H1 (cell line): Measurements from ENCODE around the gene TRIM68. TPM values are rescaled to one million over a fixed set of nuclear protein-coding genes. Genes with fewer than 3 reads are reported as not detected.

ENCODE experiments used
- CTCF ChIA-PET: fragments of 300-600 bp; sonication (Branson Sonifier 250); formaldehyde crosslinking; loops from one replicate; lab custom pipeline; 2021; ENCODE audit not compliant: partially characterized antibody; lab: Charles Lee
- POLR2A ChIA-PET: fragments of 300-600 bp; sonication (Branson Sonifier 250); formaldehyde crosslinking; loops from one replicate; lab custom pipeline; 2021; ENCODE audit warnings: inconsistent platforms; ENCODE audit not compliant: partially characterized antibody; lab: Charles Lee
- DNase-seq, 2 experiments: peaks; one replicate each; pipeline versions ENCODE4 v3.0.0 to v3.0.0-alpha.2; 2010 to 2022; ENCODE audit warnings: low spot score in 2 of 2, low read depth in 1 of 2, mixed read lengths in 1 of 2
- FAIRE-seq: peaks from 2 replicates; lab custom pipeline; 2011; peaks lifted over from hg19 to GRCh38; lab: Jason Lieb, UNC
- H2AFZ ChIP-seq: 2 replicates; pipeline ENCODE4 v1.8.1; 2012; ENCODE audit warnings: low read length, inconsistent platforms
- H2AK5ac ChIP-seq: 2 replicates; pipeline ENCODE4 v1.6.1; 2013; ENCODE audit warnings: low read depth, low read length
- H2BK120ac ChIP-seq: replicated peaks from 2 replicates; pipeline ENCODE3; 2013; ENCODE audit warnings: low read depth, low read length, inconsistent platforms
- H2BK12ac ChIP-seq: 2 replicates; pipeline ENCODE4 v1.6.1; 2013; ENCODE audit warnings: low read depth, low read length
- H2BK15ac ChIP-seq: 2 replicates; pipeline ENCODE4 v1.6.1; 2013; ENCODE audit warnings: low read length
- H2BK20ac ChIP-seq: 2 replicates; pipeline ENCODE4 v1.6.1; 2013; ENCODE audit warnings: low read length
- H2BK5ac ChIP-seq: 2 replicates; pipeline ENCODE4 v1.6.1; 2013; ENCODE audit warnings: low read depth, low read length
- H3K14ac ChIP-seq: 2 replicates; pipeline ENCODE4 v1.6.1; 2013; ENCODE audit warnings: inconsistent platforms; ENCODE audit not compliant: insufficient read length
- H3K18ac ChIP-seq: 2 replicates; pipeline ENCODE4 v1.6.1; 2013; ENCODE audit warnings: low read length; ENCODE audit errors: extremely low read depth
- H3K23ac ChIP-seq: 2 replicates; pipeline ENCODE4 v1.6.1; 2013; ENCODE audit warnings: inconsistent platforms; ENCODE audit not compliant: insufficient read length
- H3K23me2 ChIP-seq: 2 replicates; pipeline ENCODE4 v1.6.1; 2013; ENCODE audit warnings: low read depth, low read length
- H3K27ac ChIP-seq: 2 replicates; pipeline ENCODE4 v1.6.1; 2011; ENCODE audit warnings: low read depth, low read length, inconsistent platforms
- H3K27me3 ChIP-seq, 4 experiments: replicated peaks in 1 of 4; 1 replicate in 1 of 4; 2 replicates in 3 of 4; pipeline versions ENCODE4 v1.6.1 to v1.8.1; 2011 to 2013; ENCODE audit warnings: low read length in 3 of 4, mild to moderate bottlenecking in 3 of 4, inconsistent platforms in 2 of 4, mixed read lengths in 2 of 4, moderate library complexity in 1 of 4; ENCODE audit not compliant: control insufficient read depth in 3 of 4, insufficient read depth in 3 of 4; ENCODE audit errors: extremely low read depth in 1 of 4
- H3K36me3 ChIP-seq, 4 experiments: 2 replicates each; pipeline versions ENCODE4 v1.6.1 to v1.8.1; 2011 to 2013; ENCODE audit warnings: mild to moderate bottlenecking in 4 of 4, low read length in 3 of 4, moderate library complexity in 2 of 4, control low read depth in 1 of 4, inconsistent platforms in 1 of 4; ENCODE audit not compliant: insufficient read depth in 4 of 4, control insufficient read depth in 2 of 4
- H3K4ac ChIP-seq: replicated peaks from 2 replicates; pipeline ENCODE3; 2013; ENCODE audit warnings: low read length, low read depth, mixed read lengths, inconsistent platforms; ENCODE audit not compliant: insufficient read length
- H3K4me1 ChIP-seq, 4 experiments: replicated peaks in 1 of 4; 1 replicate in 1 of 4; 2 replicates in 3 of 4; pipeline versions ENCODE4 v1.6.1 to v1.8.1; 2011 to 2013; ENCODE audit warnings: low read length in 3 of 4, inconsistent platforms in 2 of 4, mixed read lengths in 1 of 4; ENCODE audit not compliant: insufficient read depth in 4 of 4, control insufficient read depth in 3 of 4
- H3K4me2 ChIP-seq, 2 experiments: 2 replicates each; pipeline versions ENCODE4 v1.6.1 to v1.8.1; 2011 to 2013; ENCODE audit warnings: low read depth in 2 of 2, low read length in 2 of 2, control low read depth in 1 of 2, inconsistent platforms in 1 of 2, mild to moderate bottlenecking in 1 of 2; ENCODE audit not compliant: insufficient read depth in 1 of 2
- H3K4me3 ChIP-seq, 4 experiments: fragments of 200-600, 300-600 bp in 1 of 4; sonication (generic), shearing (Covaris generic), sonication (Bioruptor Twin) in 1 of 4; 2 replicates each; pipeline versions ENCODE4 v1.5.1 to v1.8.1; 2011 to 2016; ENCODE audit warnings: low read length in 4 of 4, low read depth in 3 of 4, control low read depth in 2 of 4, inconsistent platforms in 2 of 4, mild to moderate bottlenecking in 2 of 4, mixed read lengths in 1 of 4, moderate library complexity in 1 of 4; ENCODE audit not compliant: insufficient read depth in 2 of 4; ENCODE audit errors: extremely low read depth in 1 of 4
- H3K56ac ChIP-seq: replicated peaks from 2 replicates; pipeline ENCODE3; 2013; ENCODE audit warnings: low read depth, mild to moderate bottlenecking, mixed read lengths, low read length, inconsistent platforms; ENCODE audit not compliant: insufficient read length
- H3K79me1 ChIP-seq: 2 replicates; pipeline ENCODE4 v1.6.1; 2013; ENCODE audit warnings: low read depth, low read length, control low read depth
- H3K79me2 ChIP-seq, 2 experiments: 2 replicates each; pipeline versions ENCODE4 v1.6.1 to v1.8.1; 2012 to 2013; ENCODE audit warnings: low read length in 2 of 2, mild to moderate bottlenecking in 2 of 2, inconsistent platforms in 1 of 2; ENCODE audit not compliant: insufficient read depth in 2 of 2, control insufficient read depth in 1 of 2
- H3K9ac ChIP-seq, 4 experiments: replicated peaks in 1 of 4; 1 replicate in 1 of 4; 2 replicates in 3 of 4; pipeline versions ENCODE4 v1.6.1 to v1.8.1; 2011 to 2013; ENCODE audit warnings: low read depth in 3 of 4, low read length in 3 of 4, control low read depth in 2 of 4, mild to moderate bottlenecking in 2 of 4, moderate library complexity in 2 of 4, inconsistent platforms in 1 of 4; ENCODE audit errors: extremely low read depth in 1 of 4
- H3K9me3 ChIP-seq, 2 experiments: 2 replicates each; pipeline versions ENCODE4 v1.6.1 to v1.8.1; 2012 to 2013; ENCODE audit warnings: mild to moderate bottlenecking in 2 of 2, moderate library complexity in 2 of 2, control low read depth in 1 of 2, inconsistent platforms in 1 of 2, low read depth in 1 of 2, low read length in 1 of 2, mixed read lengths in 1 of 2; ENCODE audit not compliant: insufficient read depth in 2 of 2
- H4K20me1 ChIP-seq, 2 experiments: replicated peaks in 1 of 2; 2 replicates each; pipeline versions ENCODE3 to v1.8.1; 2011 to 2013; ENCODE audit warnings: inconsistent platforms in 2 of 2, low read length in 2 of 2, mild to moderate bottlenecking in 1 of 2; ENCODE audit not compliant: insufficient read depth in 2 of 2, control insufficient read depth in 1 of 2
- H4K5ac ChIP-seq: 2 replicates; pipeline ENCODE4 v1.6.1; 2013; ENCODE audit warnings: low read length, low read depth, mixed read lengths, inconsistent platforms; ENCODE audit not compliant: insufficient read length
- H4K8ac ChIP-seq: 2 replicates; pipeline ENCODE4 v1.8.0; 2013; ENCODE audit warnings: mild to moderate bottlenecking, moderate library complexity, low read length, inconsistent platforms; ENCODE audit not compliant: insufficient read depth; ENCODE audit errors: extremely low read depth
- H4K91ac ChIP-seq: replicated peaks from 2 replicates; pipeline ENCODE3; 2013; ENCODE audit warnings: low read length, mixed read lengths, inconsistent platforms; ENCODE audit not compliant: insufficient read length
- E2F6 ChIP-seq: IDR thresholded peaks from 2 replicates; pipeline ENCODE4 v1.6.1; 2012; ENCODE audit warnings: inconsistent platforms
- KDM1A ChIP-seq: fragments of 200-600, 300-600 bp; sonication (generic); IDR thresholded peaks from 2 replicates; pipeline ENCODE4 v1.7.1; 2016; ENCODE audit warnings: mild to moderate bottlenecking, low read length, borderline replicate concordance
- MAFK ChIP-seq: IDR thresholded peaks from 2 replicates; pipeline ENCODE4 v1.6.1; 2012; ENCODE audit warnings: low read depth, mild to moderate bottlenecking, improper control_type of control experiment, low read length
- RAD21 ChIP-seq, 2 experiments: IDR thresholded peaks in 1 of 2; conservative IDR thresholded peaks in 1 of 2; 2 replicates each; pipeline ENCODE4 v1.6.1; 2011; ENCODE audit warnings: low read depth in 2 of 2, low read length in 2 of 2, improper control_type of control experiment in 1 of 2, inconsistent platforms in 1 of 2, mild to moderate bottlenecking in 1 of 2, moderate library complexity in 1 of 2
- SIRT6 ChIP-seq: IDR thresholded peaks from one replicate; pipeline ENCODE4 v1.7.1; 2012; ENCODE audit warnings: low read length, inconsistent platforms
- TEAD4 ChIP-seq: IDR thresholded peaks from 2 replicates; pipeline ENCODE4 v1.6.1; 2012; ENCODE audit warnings: low read depth, low read length, inconsistent platforms, mixed read lengths
- ZNF274 ChIP-seq: IDR thresholded peaks from 2 replicates; pipeline ENCODE4 v1.7.0; 2012; ENCODE audit warnings: low read length, borderline replicate concordance; ENCODE audit errors: extremely low read depth
- WGBS, 2 experiments: shearing (Covaris generic) in 1 of 2; methylation state at CpG; one replicate each; pipeline versions ENCODE4 v1.1.6 to v1.1.7; 2013 to 2015; ENCODE audit warnings: low lambda C conversion rate in 2 of 2, mixed read lengths in 2 of 2, inconsistent platforms in 1 of 2, low coverage in 1 of 2, missing lambda C conversion rate in 1 of 2; ENCODE audit not compliant: insufficient replicate concordance in 2 of 2, insufficient coverage in 1 of 2, insufficient read length in 1 of 2; ENCODE audit errors: extremely low coverage in 1 of 2, missing lambda C conversion rate in 1 of 2; 5-methylcytosine and 5-hydroxymethylcytosine counted together
- polyA plus RNA-seq, 7 experiments: library from polyadenylated mRNA; depleted of rRNA in 3 of 7; stranded (reverse) in 5 of 7; unstranded in 2 of 7; fragments of >200 nt in 5 of 7; fragments of 200-250 nt in 2 of 7; gene quantifications; 1 replicate in 5 of 7; 2 replicates in 1 of 7; 4 replicates in 1 of 7; pipeline versions ENCODE4 v1.2.1 to v1.2.3, GENCODE V29; 2011 to 2013; ENCODE audit warnings: missing spikeins in 2 of 7, mixed read lengths in 2 of 7
- total RNA-seq: library from RNA; stranded (reverse); fragmentation: NEBNext Ultra II Directional; extraction: Animal tissue kit (Norgen Biotek cat#: 25700); gene quantifications from 2 replicates; pipeline ENCODE4 v1.2.1, GENCODE V29; 2021
- TF ChIP-seq, protein P1 (sequence below), 3 experiments: IDR thresholded peaks; 1 replicate in 2 of 3; 2 replicates in 1 of 3; pipeline versions ENCODE4 v1.5.1 to v1.6.1; 2011; ENCODE audit warnings: low read length in 3 of 3, mild to moderate bottlenecking in 3 of 3, inconsistent platforms in 2 of 3, low read depth in 1 of 3, moderate library complexity in 1 of 3; ENCODE audit not compliant: insufficient read depth in 1 of 3; ENCODE audit errors: control extremely low read depth in 1 of 3
- TF ChIP-seq, protein P2 (sequence below): IDR thresholded peaks from 2 replicates; pipeline ENCODE4 v1.6.1; 2012; ENCODE audit warnings: inconsistent platforms

Gene TRIM68
- total and polyA plus RNA-seq, 2 of the 8 experiments (the other 6 are each of a cell fraction or from before 2014, with no cell fraction given) = 3.4 to 5.7 TPM

GRCh38 chr11:4551346-4551979 is 56.6 kb downstream of the TRIM68 start:
- Histone ChIP-seq H3K14ac (no peak overlapping the region), H2BK15ac (no peak overlapping the region), H3K36me3 (no peaks in the 10 kb centered on the region), H3K27me3 (no peaks in the 10 kb centered on the region), H3K79me1 (no peaks in the 10 kb centered on the region), H3K4me2 (no peak overlapping the region), H2BK5ac (no peak overlapping the region), H3K9ac (no peak overlapping the region), H3K18ac (no peak overlapping the region), H2BK12ac (no peak overlapping the region), H3K4me3 (no peak overlapping the region), H3K23ac (no peak overlapping the region), H3K23me2 (no peaks in the 10 kb centered on the region; the same call in 1 of the 2 replicates), H3K27ac (no peak overlapping the region), H2BK120ac (no peak overlapping the region), H4K20me1 (no peaks in the 10 kb centered on the region), H4K91ac (no peak overlapping the region), H2AFZ (no peak overlapping the region), H4K8ac (no peak overlapping the region), H2AK5ac (no peak overlapping the region), H3K79me2 (no peaks in the 10 kb centered on the region), H3K56ac (no peak overlapping the region), H2BK20ac (no peak overlapping the region), H3K9me3 (peaks cover 0 to 3% of the 10 kb centered on the region in 2 experiments; a peak in 1 of 4 replicates), H3K4me1 (no peaks in the 10 kb centered on the region), H4K5ac (no peak overlapping the region), H3K4ac (no peak overlapping the region)
- ChIA-PET CTCF (interaction anchor here (0.6 to 8.0 kb wide), 17 partner anchors 10 to 680 kb away, joined by 3 to 72 read pairs (median 4); no protein-coding TSS in a partner anchor), POLR2A (no interaction called here)
- no peak for DNase-seq
- no peak for FAIRE-seq
- WGBS, 2 experiments = 81% methylated on average over 8 of the region's 8 CpGs; no CpG with 5 or more reads in 1 of the 2 experiments
- TF ChIP-seq ZNF274 (no peak), MAFK (no peak), E2F6 (peak; percentile 77; the same call in 1 of the 2 replicates), KDM1A (no peak), SIRT6 (no peak), TEAD4 (no peak), RAD21 (IDR thresholded peaks at IDR 0.05 in 1 of 2, conservative IDR thresholded peaks at IDR 0.05 in 1 of 2; ENCODE audit: low read depth in 2 of 2, low read length in 2 of 2) (peak; percentile 33 to 44)
- TF ChIP-seq, protein P1, sequence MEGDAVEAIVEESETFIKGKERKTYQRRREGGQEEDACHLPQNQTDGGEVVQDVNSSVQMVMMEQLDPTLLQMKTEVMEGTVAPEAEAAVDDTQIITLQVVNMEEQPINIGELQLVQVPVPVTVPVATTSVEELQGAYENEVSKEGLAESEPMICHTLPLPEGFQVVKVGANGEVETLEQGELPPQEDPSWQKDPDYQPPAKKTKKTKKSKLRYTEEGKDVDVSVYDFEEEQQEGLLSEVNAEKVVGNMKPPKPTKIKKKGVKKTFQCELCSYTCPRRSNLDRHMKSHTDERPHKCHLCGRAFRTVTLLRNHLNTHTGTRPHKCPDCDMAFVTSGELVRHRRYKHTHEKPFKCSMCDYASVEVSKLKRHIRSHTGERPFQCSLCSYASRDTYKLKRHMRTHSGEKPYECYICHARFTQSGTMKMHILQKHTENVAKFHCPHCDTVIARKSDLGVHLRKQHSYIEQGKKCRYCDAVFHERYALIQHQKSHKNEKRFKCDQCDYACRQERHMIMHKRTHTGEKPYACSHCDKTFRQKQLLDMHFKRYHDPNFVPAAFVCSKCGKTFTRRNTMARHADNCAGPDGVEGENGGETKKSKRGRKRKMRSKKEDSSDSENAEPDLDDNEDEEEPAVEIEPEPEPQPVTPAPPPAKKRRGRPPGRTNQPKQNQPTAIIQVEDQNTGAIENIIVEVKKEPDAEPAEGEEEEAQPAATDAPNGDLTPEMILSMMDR (IDR thresholded peaks at IDR 0.05; ENCODE audit: control extremely low read depth in 1 of 3, insufficient read depth in 1 of 3, low read depth in 1 of 3, low read length in 3 of 3) = peak in 2 of 3 experiments; percentile 34 to 51; a peak in 3 of 4 replicates
- TF ChIP-seq, protein P2, sequence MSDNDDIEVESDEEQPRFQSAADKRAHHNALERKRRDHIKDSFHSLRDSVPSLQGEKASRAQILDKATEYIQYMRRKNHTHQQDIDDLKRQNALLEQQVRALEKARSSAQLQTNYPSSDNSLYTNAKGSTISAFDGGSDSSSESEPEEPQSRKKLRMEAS = peak; percentile 46; the same call in 1 of the 2 replicates
